NCI-H187 treated with DMSO at 0.1 percent for 48 hours (cell line): ENCODE results near the gene RTKN.
"Not testable (repeated sequence)": the region's sequence is repeated elsewhere in the genome, so short reads cannot be mapped to it uniquely, and the experiment has no call there.

Source experiments
- DNase-seq: peaks from one replicate; lab custom pipeline; 2025; lab: John Stamatoyannopoulos, UW

RTKN gene

DNA sequence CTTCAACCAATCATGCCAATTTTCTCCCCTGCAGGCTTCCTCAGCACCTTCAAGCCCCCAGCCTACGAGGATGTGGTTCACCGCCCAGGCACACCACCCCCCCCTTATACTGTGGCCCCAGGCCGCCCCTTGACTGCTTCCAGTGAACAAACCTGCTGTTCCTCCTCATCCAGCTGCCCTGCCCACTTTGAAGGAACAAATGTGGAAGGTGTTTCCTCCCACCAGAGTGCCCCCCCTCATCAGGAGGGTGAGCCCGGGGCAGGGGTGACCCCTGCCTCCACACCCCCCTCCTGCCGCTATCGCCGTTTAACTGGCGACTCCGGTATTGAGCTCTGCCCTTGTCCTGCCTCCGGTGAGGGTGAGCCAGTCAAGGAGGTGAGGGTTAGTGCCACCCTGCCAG is 18.4 kb upstream of the RTKN start:
- DNase-seq: not testable (repeated sequence)

DNA sequence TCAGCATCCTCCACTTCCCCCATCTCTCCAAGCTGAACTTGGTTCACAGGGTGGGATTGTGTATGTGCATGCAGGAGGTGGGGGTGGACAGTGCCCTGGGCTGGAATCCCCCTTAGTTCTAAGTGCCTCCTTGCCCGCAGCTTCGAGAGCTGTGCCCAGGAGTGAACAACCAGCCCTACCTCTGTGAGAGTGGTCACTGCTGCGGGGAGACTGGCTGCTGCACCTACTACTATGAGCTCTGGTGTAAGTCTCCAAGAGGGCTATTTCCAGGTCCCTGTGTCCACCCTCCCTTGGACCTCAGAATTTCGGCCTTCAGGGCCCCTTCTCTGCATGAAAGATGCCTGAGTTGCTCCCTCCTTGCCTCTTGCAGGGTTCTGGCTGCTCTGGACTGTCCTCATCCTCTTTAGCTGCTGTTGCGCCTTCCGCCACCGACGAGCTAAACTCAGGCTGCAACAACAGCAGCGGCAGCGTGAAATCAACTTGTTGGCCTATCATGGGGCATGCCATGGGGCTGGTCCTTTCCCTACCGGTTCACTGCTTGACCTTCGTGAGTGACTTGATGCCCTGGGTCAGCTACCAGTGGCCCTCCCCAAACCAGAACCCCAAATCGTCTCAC is 17.9 kb upstream of the RTKN start:
- not testable (repeated sequence) for DNase-seq

DNA sequence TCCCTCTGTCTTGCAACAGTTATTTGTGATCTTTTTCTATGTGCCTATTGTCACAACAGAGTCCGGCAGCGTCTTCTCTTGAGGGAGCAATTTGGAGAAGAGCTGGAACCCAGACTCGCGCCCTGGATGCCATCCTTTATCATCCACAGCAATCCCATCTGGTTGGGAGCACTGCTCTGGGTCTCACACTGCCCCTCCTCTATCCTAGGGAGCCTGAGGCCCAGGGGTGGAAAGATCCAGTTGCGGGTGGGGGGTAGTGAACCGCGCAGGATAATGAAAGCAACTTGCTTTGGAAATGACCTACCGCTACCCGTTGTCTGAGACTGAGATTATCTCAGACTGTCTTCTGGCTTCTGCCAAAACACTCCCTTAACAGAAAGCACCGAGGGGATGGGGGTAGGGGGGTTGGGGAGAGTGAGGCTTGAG is 17.2 kb upstream of the RTKN start:
- no peak for DNase-seq

DNA sequence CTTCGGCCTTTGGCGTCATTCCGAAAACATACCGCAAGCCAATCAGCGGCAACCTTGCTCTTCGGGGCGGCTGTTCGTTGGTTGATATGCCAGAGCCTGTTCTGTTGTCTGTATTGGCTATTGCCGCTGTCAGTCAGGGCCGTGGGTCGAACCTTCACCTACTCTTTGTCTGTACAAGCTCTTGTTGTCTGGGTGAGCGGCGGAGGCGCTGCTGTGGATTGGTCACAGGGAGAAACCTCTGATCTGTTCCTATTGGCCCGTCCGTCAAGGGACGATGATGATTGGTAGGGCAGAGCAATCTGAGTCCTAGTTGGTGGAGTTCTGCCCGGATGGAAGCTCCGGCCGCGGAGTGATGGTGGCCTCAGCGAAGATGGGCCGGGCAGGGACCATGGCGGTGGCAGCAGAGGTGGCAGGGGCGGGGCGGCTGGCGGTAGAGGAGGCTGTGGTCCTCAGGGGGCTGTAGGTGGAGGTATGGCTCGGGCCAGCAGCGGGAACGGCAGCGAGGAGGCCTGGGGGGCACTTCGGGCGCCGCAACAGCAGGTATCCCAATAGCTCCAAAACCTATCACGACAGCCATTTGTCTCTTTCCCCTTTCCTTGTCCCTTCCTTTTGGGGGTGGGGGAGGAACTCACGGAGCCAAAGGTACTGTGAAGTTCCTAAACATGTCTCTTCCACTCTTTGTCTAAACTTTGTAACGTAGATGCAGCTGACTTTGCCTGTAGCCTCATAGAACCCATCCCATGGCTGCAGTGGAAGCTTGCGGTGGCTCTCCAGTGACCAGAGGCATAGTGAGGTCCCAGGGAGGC is 16.6 kb upstream of the RTKN start, which contains the start of gene WBP1:
WBP1 (plus strand) TSS at position 307 of the 806 bp plus-strand sequence; CDS start at position 472, 165 bp downstream.
- peak; percentile 93 for DNase-seq

GRCh38 chr2:74457549-74458131 is 15.9 kb upstream of the RTKN start:
- no peak for DNase-seq

- DNase-seq: no peak
Measured at GRCh38 chr2:74457129-74457548, 15.4 kb upstream of the RTKN start.

- peak; percentile 62 for DNase-seq
Measured at GRCh38 chr2:74454654-74455511, 13.1 kb upstream of the RTKN start, which contains the start of gene INO80B. Gene INO80B, plus strand, starts transcription at chr2:74455087. Its CDS starts 30 bp downstream, at chr2:74455117.

- no peak for DNase-seq
Measured at GRCh38 chr2:74450570-74451190, 8.9 kb upstream of the RTKN start.

DNA sequence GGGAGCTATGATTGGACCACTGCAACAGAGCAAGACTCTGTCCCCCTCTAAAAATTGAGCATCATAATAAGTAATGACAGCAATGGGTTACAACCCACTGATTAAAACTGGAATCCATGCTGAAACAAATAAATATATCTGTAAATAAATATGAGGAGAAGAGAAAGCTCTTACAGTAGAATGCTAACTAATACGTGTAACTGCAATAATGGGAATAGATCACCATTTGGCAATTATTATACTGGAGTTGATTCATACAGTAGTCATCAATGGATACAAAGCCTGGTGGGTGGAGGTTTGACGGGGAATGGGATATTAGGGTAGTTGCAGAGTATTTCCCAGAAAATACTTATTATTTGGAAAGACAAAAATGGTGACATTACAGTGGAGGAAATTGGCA is 7.0 kb upstream of the RTKN start:
- DNase-seq: no peak

GRCh38 chr2:74447230-74447999 is 5.7 kb upstream of the RTKN start:
- DNase-seq: no peak

GRCh38 chr2:74444498-74445318 is 3.0 kb upstream of the RTKN start:
- DNase-seq: no peak

- DNase-seq: not testable (repeated sequence)
Measured at GRCh38 chr2:74442483-74443297, 953 bp upstream of the RTKN start.

DNA sequence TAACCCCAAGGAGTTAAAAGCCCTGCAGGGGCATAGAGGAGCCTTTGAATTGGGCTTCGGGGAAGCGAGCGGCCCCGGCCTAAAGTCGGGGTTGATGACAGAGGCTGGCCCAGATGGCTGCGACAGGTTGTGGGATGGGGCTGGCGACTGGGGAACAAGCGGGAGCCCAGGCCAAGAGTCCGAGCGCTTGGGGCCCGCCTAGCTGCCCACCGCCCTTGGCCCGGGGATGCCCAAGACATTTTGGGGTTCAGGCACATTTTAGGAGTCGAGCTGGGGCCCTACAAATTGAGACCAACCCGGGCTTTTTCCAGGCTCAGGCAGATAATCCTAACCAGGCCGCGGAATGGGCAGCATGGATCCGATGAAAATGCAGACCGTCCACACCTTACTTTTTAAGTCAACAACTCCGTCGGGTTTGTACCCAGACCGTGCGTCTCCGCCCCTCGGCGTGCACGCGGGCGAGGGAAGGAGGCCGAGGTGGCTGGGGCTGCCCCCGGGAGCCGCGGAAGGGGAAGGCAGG is 507 bp downstream of the RTKN start:
- DNase-seq: no peak

DNA sequence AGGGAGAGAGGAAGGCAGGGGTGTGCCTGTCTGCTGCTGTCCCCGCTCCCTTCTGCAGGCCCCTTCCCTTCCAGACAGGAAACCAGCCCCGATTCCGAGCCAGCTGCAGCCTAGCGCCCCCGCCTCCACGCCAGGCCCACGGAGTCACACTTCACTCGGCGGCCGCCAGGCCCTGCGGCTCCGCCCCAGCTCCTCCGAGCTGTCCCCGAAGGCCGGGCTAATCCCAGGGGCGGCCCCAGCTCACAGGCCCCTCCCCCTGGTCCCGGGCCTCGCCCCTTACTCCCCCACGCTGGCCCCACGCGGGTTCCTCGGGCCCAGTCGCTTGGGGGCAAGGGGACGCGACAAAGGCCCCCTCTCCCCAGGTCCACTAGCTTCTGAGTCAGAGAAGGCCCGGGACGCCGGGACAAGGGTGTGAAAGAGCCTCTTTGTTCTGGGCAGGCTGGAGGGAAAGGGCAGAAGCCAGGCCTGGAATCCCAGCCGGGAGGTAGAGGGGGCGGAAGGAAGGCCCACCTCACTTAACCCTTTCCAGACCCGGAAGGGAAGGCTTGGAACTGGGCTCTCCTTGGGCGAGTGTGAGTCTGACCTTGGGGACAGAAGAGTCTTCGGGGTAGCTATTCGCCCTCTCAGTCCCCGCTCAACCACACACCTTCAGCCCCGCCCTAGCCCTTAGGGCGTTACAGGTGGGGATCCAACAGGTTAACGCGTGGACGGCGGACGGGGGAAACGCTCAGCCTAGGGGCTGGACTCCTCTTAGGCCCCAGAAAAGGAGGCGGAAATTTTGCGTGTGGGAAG is 1.2 kb downstream of the RTKN start:
- no peak for DNase-seq

DNA sequence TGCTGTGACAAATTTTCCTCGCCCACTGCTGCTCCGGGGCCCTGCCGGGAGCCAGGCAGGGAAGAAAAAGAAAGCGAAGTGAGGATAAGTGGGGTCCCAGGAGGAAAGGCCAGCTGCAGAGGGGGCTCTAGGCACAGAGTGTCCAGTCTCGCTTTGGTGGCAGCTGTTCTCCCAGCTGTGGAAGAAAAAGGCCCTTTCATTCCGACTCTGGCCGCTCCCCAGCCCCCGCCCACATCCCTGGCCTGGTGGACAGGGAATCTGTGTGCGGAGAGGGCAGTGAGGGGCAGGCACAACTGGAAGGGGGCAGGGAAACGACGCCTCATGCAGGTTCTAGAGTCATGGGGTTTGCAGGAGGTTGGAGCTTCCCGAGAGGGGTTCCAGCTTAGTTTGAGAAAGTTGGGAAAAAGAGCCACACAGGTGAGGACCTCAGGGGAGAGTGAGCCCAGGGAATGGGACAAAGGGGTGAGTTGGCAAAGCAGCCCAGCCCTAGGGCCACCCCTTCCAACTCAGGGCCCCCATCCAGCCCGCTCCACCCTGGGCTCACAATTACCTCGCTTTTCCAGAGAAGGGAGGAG is 1.8 kb downstream of the RTKN start:
- DNase-seq: no peak

DNA sequence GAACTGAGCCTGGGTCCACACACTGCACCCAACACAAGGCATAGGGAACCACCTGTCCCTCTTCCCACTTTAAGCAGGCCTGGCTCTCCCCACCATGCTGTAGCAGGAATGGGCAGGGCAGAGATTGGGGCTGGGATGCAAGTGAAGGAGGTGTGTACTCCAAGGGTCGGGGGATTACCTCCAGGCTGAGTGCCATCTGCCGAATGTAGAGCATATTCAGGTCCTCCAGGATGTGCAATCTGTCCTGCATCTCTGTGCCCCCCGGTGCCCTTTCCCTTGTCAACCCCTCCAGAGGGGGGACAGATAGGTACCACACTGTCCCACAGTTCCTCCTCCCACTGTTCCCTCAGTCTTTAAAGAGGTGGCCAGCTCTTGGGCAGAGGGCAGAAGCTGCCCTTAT is 2.4 kb downstream of the RTKN start:
- DNase-seq: no peak

DNA sequence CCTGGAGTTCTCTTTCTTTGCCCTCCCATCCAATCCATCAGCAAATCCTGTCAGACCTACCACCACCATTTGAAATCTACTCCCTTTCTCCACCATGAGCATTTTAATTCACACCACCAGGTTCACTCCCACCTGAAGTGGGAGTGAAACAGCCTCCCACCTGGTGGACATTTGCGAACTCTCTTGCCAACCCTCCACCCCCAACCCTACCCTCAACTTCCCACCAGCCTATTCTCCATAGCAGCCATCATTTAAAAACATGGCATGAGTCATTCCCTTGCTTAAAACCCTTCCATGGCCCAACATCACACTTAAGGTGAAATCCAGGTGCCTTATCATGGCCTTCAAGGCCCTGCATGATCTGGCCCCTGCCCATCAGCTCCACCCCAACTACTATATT is 3.5 kb downstream of the RTKN start:
- DNase-seq: no peak
